ENCODE results near the gene LMLN. TPM values are rescaled to one million over a fixed set of nuclear protein-coding genes. Genes with fewer than 3 reads are reported as not detected.

LMLN gene
- total and polyA plus RNA-seq, 2 of the 8 experiments (the other 6 are each of a cell fraction or from before 2014, with no cell fraction given) = 3.9 to 5.0 TPM

DNA sequence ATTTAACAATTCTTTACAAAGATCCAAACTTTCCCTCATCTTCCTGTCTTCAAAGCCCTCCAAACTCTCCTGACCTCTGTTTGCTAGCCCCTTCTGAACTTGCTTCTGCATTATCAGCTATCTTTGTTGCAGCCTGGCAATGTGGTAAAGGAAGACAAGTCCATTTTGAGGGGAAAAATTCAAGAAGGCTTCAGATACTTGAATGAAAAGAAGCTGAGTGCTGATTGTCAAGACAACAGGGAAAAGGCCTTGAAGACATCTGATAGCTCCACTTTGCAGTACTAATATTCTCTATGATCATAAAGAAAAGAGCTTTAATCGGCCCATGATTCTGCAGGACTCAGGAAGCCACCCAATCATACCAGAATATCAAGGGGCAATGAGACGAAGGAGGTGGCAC is 91.8 kb downstream of the LMLN start (continued):
- TF ChIP-seq, protein P1, sequence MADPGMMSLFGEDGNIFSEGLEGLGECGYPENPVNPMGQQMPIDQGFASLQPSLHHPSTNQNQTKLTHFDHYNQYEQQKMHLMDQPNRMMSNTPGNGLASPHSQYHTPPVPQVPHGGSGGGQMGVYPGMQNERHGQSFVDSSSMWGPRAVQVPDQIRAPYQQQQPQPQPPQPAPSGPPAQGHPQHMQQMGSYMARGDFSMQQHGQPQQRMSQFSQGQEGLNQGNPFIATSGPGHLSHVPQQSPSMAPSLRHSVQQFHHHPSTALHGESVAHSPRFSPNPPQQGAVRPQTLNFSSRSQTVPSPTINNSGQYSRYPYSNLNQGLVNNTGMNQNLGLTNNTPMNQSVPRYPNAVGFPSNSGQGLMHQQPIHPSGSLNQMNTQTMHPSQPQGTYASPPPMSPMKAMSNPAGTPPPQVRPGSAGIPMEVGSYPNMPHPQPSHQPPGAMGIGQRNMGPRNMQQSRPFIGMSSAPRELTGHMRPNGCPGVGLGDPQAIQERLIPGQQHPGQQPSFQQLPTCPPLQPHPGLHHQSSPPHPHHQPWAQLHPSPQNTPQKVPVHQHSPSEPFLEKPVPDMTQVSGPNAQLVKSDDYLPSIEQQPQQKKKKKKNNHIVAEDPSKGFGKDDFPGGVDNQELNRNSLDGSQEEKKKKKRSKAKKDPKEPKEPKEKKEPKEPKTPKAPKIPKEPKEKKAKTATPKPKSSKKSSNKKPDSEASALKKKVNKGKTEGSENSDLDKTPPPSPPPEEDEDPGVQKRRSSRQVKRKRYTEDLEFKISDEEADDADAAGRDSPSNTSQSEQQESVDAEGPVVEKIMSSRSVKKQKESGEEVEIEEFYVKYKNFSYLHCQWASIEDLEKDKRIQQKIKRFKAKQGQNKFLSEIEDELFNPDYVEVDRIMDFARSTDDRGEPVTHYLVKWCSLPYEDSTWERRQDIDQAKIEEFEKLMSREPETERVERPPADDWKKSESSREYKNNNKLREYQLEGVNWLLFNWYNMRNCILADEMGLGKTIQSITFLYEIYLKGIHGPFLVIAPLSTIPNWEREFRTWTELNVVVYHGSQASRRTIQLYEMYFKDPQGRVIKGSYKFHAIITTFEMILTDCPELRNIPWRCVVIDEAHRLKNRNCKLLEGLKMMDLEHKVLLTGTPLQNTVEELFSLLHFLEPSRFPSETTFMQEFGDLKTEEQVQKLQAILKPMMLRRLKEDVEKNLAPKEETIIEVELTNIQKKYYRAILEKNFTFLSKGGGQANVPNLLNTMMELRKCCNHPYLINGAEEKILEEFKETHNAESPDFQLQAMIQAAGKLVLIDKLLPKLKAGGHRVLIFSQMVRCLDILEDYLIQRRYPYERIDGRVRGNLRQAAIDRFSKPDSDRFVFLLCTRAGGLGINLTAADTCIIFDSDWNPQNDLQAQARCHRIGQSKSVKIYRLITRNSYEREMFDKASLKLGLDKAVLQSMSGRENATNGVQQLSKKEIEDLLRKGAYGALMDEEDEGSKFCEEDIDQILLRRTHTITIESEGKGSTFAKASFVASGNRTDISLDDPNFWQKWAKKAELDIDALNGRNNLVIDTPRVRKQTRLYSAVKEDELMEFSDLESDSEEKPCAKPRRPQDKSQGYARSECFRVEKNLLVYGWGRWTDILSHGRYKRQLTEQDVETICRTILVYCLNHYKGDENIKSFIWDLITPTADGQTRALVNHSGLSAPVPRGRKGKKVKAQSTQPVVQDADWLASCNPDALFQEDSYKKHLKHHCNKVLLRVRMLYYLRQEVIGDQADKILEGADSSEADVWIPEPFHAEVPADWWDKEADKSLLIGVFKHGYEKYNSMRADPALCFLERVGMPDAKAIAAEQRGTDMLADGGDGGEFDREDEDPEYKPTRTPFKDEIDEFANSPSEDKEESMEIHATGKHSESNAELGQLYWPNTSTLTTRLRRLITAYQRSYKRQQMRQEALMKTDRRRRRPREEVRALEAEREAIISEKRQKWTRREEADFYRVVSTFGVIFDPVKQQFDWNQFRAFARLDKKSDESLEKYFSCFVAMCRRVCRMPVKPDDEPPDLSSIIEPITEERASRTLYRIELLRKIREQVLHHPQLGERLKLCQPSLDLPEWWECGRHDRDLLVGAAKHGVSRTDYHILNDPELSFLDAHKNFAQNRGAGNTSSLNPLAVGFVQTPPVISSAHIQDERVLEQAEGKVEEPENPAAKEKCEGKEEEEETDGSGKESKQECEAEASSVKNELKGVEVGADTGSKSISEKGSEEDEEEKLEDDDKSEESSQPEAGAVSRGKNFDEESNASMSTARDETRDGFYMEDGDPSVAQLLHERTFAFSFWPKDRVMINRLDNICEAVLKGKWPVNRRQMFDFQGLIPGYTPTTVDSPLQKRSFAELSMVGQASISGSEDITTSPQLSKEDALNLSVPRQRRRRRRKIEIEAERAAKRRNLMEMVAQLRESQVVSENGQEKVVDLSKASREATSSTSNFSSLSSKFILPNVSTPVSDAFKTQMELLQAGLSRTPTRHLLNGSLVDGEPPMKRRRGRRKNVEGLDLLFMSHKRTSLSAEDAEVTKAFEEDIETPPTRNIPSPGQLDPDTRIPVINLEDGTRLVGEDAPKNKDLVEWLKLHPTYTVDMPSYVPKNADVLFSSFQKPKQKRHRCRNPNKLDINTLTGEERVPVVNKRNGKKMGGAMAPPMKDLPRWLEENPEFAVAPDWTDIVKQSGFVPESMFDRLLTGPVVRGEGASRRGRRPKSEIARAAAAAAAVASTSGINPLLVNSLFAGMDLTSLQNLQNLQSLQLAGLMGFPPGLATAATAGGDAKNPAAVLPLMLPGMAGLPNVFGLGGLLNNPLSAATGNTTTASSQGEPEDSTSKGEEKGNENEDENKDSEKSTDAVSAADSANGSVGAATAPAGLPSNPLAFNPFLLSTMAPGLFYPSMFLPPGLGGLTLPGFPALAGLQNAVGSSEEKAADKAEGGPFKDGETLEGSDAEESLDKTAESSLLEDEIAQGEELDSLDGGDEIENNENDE (IDR thresholded peaks at IDR 0.05; ENCODE audit: insufficient replicate concordance, low read length) = no peak
- TF ChIP-seq CEBPB (IDR thresholded peaks at IDR 0.05; ENCODE audit: low read depth, low read length) (no peak), TAF1 (IDR thresholded peaks at IDR 0.05; ENCODE audit: low read depth, low read length) (no peak), EZH2 (IDR thresholded peaks at IDR 0.05; ENCODE audit: low read depth, low read length, severe bottlenecking) (no peak), SUZ12 (IDR thresholded peaks at IDR 0.05; ENCODE audit: low read length) (no peak), TEAD4 (IDR thresholded peaks at IDR 0.05; ENCODE audit: low read depth, low read length) (no peak), CTCF (IDR thresholded peaks at IDR 0.05; ENCODE audit: control extremely low read depth in 1 of 3, insufficient read depth in 1 of 3, low read depth in 1 of 3, low read length in 3 of 3) (no peak), POLR2A (IDR thresholded peaks at IDR 0.05; ENCODE audit: control extremely low read depth in 1 of 2, low read depth in 2 of 2, low read length in 2 of 2) (no peak), CBX5 (IDR thresholded peaks at IDR 0.05; ENCODE audit: low read depth, low read length) (no peak), POU5F1 (IDR thresholded peaks at IDR 0.05; ENCODE audit: low read depth, low read length) (no peak)

Data from H1 (cell line).